HepG2 (cell line): ENCODE data around the gene SALL4. TPM values are rescaled to one million over a fixed set of nuclear protein-coding genes. Genes with fewer than 3 reads are reported as not detected.

ENCODE experiments used
- BORCS8-MEF2B ChIP-seq: sonication (generic); formaldehyde crosslinking; IDR thresholded peaks from 2 replicates; pipeline ENCODE4 v1.8.0; 2022; ENCODE audit warnings: mild to moderate bottlenecking, missing genetic modification reagents
- CEBPG ChIP-seq: IDR thresholded peaks from 2 replicates; pipeline ENCODE4 v1.6.1; 2016
- DNMT1 ChIP-seq: sonication (generic); formaldehyde crosslinking; IDR thresholded peaks from 2 replicates; pipeline ENCODE4 v1.5.1; 2020; ENCODE audit warnings: mild to moderate bottlenecking, missing genetic modification reagents
- HDAC1 ChIP-seq: sonication (generic); formaldehyde crosslinking; IDR thresholded peaks from 2 replicates; pipeline ENCODE4 v1.5.1; 2020; ENCODE audit warnings: mild to moderate bottlenecking, missing genetic modification reagents
- RAD21 ChIP-seq: fragments of 450-650 bp; formaldehyde crosslinking; IDR thresholded peaks from 2 replicates; pipeline ENCODE4 v1.5.0; 2020; ENCODE audit warnings: mild to moderate bottlenecking
- SP140L ChIP-seq: sonication (generic); formaldehyde crosslinking; IDR thresholded peaks from 2 replicates; pipeline ENCODE4 v1.4.0; 2020; ENCODE audit warnings: missing genetic modification reagents, borderline replicate concordance
- TAF15 ChIP-seq: fragments of 200-400 bp; formaldehyde crosslinking; IDR thresholded peaks from one replicate; pipeline ENCODE4 v1.6.1; 2018; ENCODE audit warnings: mild to moderate bottlenecking, low read depth, low read length; ENCODE audit not compliant: poor library complexity, severe bottlenecking
- TFDP2 ChIP-seq: sonication (generic); formaldehyde crosslinking; IDR thresholded peaks from 2 replicates; pipeline ENCODE4 v1.4.0; 2020; ENCODE audit warnings: missing genetic modification reagents
- THAP11 ChIP-seq: IDR thresholded peaks from 2 replicates; pipeline ENCODE4 v1.6.1; 2016; ENCODE audit warnings: missing biosample characterization, missing genetic modification reagents
- ZBTB42 ChIP-seq: sonication (generic); formaldehyde crosslinking; IDR thresholded peaks from 2 replicates; pipeline ENCODE4 v1.5.0; 2020; ENCODE audit warnings: mild to moderate bottlenecking, missing genetic modification reagents
- ZC3H4 ChIP-seq: sonication (generic); formaldehyde crosslinking; IDR thresholded peaks from 2 replicates; pipeline ENCODE4 v1.4.0; 2020; ENCODE audit warnings: missing genetic modification reagents, borderline replicate concordance
- ZFY ChIP-seq: sonication (generic); formaldehyde crosslinking; IDR thresholded peaks from 2 replicates; pipeline ENCODE4 v1.4.0; 2020; ENCODE audit warnings: missing genetic modification reagents
- ZMAT3 ChIP-seq: sonication (generic); formaldehyde crosslinking; conservative IDR thresholded peaks from 2 replicates; pipeline ENCODE4 v1.7.0; 2021; ENCODE audit warnings: missing genetic modification reagents
- ZNF350 ChIP-seq: sonication (generic); formaldehyde crosslinking; IDR thresholded peaks from 2 replicates; pipeline ENCODE4 v1.4.0; 2020; ENCODE audit warnings: mild to moderate bottlenecking, low read depth, missing genetic modification reagents, borderline replicate concordance
- ZNF557 ChIP-seq: sonication (generic); formaldehyde crosslinking; IDR thresholded peaks from 2 replicates; pipeline ENCODE4 v1.4.0; 2020; ENCODE audit warnings: missing genetic modification reagents
- ZNF772 ChIP-seq: sonication (generic); formaldehyde crosslinking; IDR thresholded peaks from 2 replicates; pipeline ENCODE4 v1.5.0; 2020; ENCODE audit warnings: mild to moderate bottlenecking, missing genetic modification reagents
- ZNF775 ChIP-seq: sonication (generic); formaldehyde crosslinking; IDR thresholded peaks from 2 replicates; pipeline ENCODE4 v1.4.0; 2020; ENCODE audit warnings: missing genetic modification reagents, mild to moderate bottlenecking, moderate library complexity, borderline replicate concordance
- ZUFSP ChIP-seq: sonication (generic); formaldehyde crosslinking; IDR thresholded peaks from 2 replicates; pipeline ENCODE4 v1.9.0; 2021; ENCODE audit warnings: missing genetic modification reagents, mild to moderate bottlenecking, borderline replicate concordance
- polyA plus RNA-seq, 8 experiments: library from polyadenylated mRNA; depleted of rRNA in 3 of 8; stranded (reverse) in 7 of 8; unstranded in 1 of 8; fragments of >200 nt; fragmentation: Illumina TruSeq in 4 of 8; extraction: Trizol in 4 of 8; gene quantifications; 2 replicates each; pipeline versions ENCODE4 v1.2.1 to v1.2.3, GENCODE V29; 2011 to 2016; ENCODE audit warnings: low read depth in 4 of 8, missing spikeins in 1 of 8, mixed read lengths in 1 of 8; ENCODE audit not compliant: insufficient read depth in 1 of 8
- total RNA-seq, 5 experiments: library from RNA; depleted of rRNA; stranded (reverse); fragments of >200 nt; fragmentation: Illumina TruSeq; extraction: Trizol; gene quantifications; 2 replicates each; pipeline ENCODE4 v1.2.3, GENCODE V29; 2016; ENCODE audit warnings: low read depth in 1 of 5
- TF ChIP-seq, protein P1 (sequence below): sonication (generic); formaldehyde crosslinking; conservative IDR thresholded peaks from 2 replicates; pipeline ENCODE4 v1.4.0; 2020; ENCODE audit warnings: missing genetic modification reagents
- TF ChIP-seq, protein P2 (sequence below): sonication (generic); formaldehyde crosslinking; IDR thresholded peaks from 2 replicates; pipeline ENCODE4 v1.4.0; 2020; ENCODE audit warnings: mild to moderate bottlenecking, missing genetic modification reagents
- TF ChIP-seq, protein P3 (sequence below): sonication (generic); formaldehyde crosslinking; IDR thresholded peaks from 2 replicates; pipeline ENCODE4 v1.5.1; 2020; ENCODE audit warnings: missing genetic modification reagents, mild to moderate bottlenecking, borderline replicate concordance
- TF ChIP-seq, protein P4 (sequence below): sonication (generic); formaldehyde crosslinking; IDR thresholded peaks from 2 replicates; pipeline ENCODE4 v1.4.0; 2020; ENCODE audit warnings: missing genetic modification reagents

The SALL4 gene
- total and polyA plus RNA-seq, 2 of the 13 experiments (the other 11 are each of a cell fraction or from before 2014, with no cell fraction given): 0.33 to 1.8 TPM

GRCh38 chr20:51802170-51802751, at the start of gene SALL4 (continued):
- TF ChIP-seq, protein P1, sequence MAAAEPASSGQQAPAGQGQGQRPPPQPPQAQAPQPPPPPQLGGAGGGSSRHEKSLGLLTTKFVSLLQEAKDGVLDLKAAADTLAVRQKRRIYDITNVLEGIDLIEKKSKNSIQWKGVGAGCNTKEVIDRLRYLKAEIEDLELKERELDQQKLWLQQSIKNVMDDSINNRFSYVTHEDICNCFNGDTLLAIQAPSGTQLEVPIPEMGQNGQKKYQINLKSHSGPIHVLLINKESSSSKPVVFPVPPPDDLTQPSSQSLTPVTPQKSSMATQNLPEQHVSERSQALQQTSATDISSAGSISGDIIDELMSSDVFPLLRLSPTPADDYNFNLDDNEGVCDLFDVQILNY (CRISPR knock-in tag): no peak
- TF ChIP-seq ZNF557 (CRISPR knock-in tag) (no peak), BORCS8-MEF2B (CRISPR knock-in tag) (no peak), SP140L (CRISPR knock-in tag) (no peak), HDAC1 (CRISPR knock-in tag) (peak; percentile 41; the same call in 1 of the 2 replicates), CEBPG (no peak), ZNF772 (CRISPR knock-in tag) (no peak), THAP11 (peak; percentile 94), TFDP2 (CRISPR knock-in tag) (no peak), ZBTB42 (CRISPR knock-in tag) (no peak), ZMAT3 (CRISPR knock-in tag) (no peak), TAF15 (no peak), RAD21 (no peak), ZFY (CRISPR knock-in tag) (peak; percentile 44; the same call in 1 of the 2 replicates), ZNF350 (0 out of 2 replicates have a peak, but pooled peaks have one; percentile 18), ZC3H4 (CRISPR knock-in tag) (no peak), DNMT1 (no peak), ZNF775 (CRISPR knock-in tag) (no peak), ZUFSP (CRISPR knock-in tag) (no peak)
- TF ChIP-seq, protein P2, sequence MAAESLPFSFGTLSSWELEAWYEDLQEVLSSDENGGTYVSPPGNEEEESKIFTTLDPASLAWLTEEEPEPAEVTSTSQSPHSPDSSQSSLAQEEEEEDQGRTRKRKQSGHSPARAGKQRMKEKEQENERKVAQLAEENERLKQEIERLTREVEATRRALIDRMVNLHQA (CRISPR knock-in tag): no peak
- TF ChIP-seq, protein P3, sequence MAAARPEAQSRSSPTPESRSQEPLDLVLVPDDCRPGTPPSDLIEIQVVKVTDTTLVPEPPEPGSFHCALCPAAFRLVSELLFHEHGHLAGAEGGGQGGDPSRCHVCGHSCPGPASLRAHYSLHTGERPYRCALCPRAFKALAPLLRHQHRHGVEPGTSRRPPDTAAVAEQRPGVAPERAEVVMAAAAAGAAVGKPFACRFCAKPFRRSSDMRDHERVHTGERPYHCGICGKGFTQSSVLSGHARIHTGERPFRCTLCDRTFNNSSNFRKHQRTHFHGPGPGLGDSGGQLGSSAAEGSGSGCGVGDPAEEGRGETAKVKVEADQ: no peak
- TF ChIP-seq, protein P4, sequence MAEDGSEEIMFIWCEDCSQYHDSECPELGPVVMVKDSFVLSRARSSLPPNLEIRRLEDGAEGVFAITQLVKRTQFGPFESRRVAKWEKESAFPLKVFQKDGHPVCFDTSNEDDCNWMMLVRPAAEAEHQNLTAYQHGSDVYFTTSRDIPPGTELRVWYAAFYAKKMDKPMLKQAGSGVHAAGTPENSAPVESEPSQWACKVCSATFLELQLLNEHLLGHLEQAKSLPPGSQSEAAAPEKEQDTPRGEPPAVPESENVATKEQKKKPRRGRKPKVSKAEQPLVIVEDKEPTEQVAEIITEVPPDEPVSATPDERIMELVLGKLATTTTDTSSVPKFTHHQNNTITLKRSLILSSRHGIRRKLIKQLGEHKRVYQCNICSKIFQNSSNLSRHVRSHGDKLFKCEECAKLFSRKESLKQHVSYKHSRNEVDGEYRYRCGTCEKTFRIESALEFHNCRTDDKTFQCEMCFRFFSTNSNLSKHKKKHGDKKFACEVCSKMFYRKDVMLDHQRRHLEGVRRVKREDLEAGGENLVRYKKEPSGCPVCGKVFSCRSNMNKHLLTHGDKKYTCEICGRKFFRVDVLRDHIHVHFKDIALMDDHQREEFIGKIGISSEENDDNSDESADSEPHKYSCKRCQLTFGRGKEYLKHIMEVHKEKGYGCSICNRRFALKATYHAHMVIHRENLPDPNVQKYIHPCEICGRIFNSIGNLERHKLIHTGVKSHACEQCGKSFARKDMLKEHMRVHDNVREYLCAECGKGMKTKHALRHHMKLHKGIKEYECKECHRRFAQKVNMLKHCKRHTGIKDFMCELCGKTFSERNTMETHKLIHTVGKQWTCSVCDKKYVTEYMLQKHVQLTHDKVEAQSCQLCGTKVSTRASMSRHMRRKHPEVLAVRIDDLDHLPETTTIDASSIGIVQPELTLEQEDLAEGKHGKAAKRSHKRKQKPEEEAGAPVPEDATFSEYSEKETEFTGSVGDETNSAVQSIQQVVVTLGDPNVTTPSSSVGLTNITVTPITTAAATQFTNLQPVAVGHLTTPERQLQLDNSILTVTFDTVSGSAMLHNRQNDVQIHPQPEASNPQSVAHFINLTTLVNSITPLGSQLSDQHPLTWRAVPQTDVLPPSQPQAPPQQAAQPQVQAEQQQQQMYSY (CRISPR knock-in tag): no peak
